Esophagus squamous epithelium (tissue), 5 donors: Measurements from ENCODE around the gene SLC66A3. TPM values are rescaled to one million over a fixed set of nuclear protein-coding genes. Genes with fewer than 3 reads are reported as not detected.

Experiments used
- DNase-seq: peaks from one replicate; lab custom pipeline; 2025; lab: John Stamatoyannopoulos, UW
- H3K27ac ChIP-seq, 4 donors: fragments of 200-600 bp; sonication (generic); one replicate each; pipeline ENCODE4 v1.5.1; 2016 to 2019; ENCODE audit warnings: mild to moderate bottlenecking in 1 of 4
- H3K27me3 ChIP-seq, 4 donors: fragments of 200-600 bp; sonication (generic); 1 replicate in 3 of 4; 2 replicates in 1 of 4; pipeline versions ENCODE4 v1.5.1 to v1.6.0; 2017 to 2021; ENCODE audit warnings: antibody characterized with exemption in 1 of 4
- H3K36me3 ChIP-seq, 3 donors: fragments of 200-600 bp; sonication (generic); one replicate each; pipeline ENCODE4 v1.5.1; 2016 to 2019
- H3K4me1 ChIP-seq, 3 donors: fragments of 200-600 bp; sonication (generic); one replicate each; pipeline ENCODE4 v1.5.1; 2017 to 2019
- H3K4me3 ChIP-seq, 4 donors: fragments of 200-600 bp; sonication (generic); 1 replicate in 3 of 4; 2 replicates in 1 of 4; pipeline ENCODE4 v1.5.1; 2016 to 2019; ENCODE audit warnings: mild to moderate bottlenecking in 2 of 4, moderate library complexity in 1 of 4
- H3K9me3 ChIP-seq, 3 donors: fragments of 200-600 bp; sonication (generic); one replicate each; pipeline ENCODE4 v1.5.1; 2016 to 2019
- POLR2A ChIP-seq, 4 donors: fragments of 450-650 bp; IDR thresholded peaks; one replicate each; pipeline ENCODE4 v1.6.1; 2017; ENCODE audit warnings: antibody characterized with exemption in 4 of 4, mild to moderate bottlenecking in 4 of 4, moderate library complexity in 3 of 4
- WGBS, 2 donors: methylation state at CpG; one replicate each; pipeline ENCODE4 v1.1.5; 2018; 5-methylcytosine and 5-hydroxymethylcytosine counted together
- intact Hi-C: fragments of 100-400 bp; cut with DNase I; formaldehyde crosslinking; loops from one replicate; pipeline ENCODE4 v1.15.0; 2022
- total RNA-seq, 4 donors: library from RNA; depleted of rRNA; stranded (reverse); fragments of >200 nt; gene quantifications; one replicate each; pipeline ENCODE4 v1.1.0, GENCODE V29; 2016
- TF ChIP-seq, protein P1 (sequence below), 6 experiments: fragments of 450-650 bp in 4 of 6; fragments of 200-600 bp in 2 of 6; sonication (generic) in 2 of 6; IDR thresholded peaks; one replicate each; pipeline ENCODE4 v1.5.1; 2016 to 2019; ENCODE audit warnings: antibody characterized with exemption in 6 of 6, mild to moderate bottlenecking in 4 of 6, moderate library complexity in 4 of 6
- donor health status: DM: yes; HTN: yes; CAD: no.

The SLC66A3 gene
- total RNA-seq, 4 donors from 2014 or later: 15.6 to 27.8 (median 20.2) TPM

DNA sequence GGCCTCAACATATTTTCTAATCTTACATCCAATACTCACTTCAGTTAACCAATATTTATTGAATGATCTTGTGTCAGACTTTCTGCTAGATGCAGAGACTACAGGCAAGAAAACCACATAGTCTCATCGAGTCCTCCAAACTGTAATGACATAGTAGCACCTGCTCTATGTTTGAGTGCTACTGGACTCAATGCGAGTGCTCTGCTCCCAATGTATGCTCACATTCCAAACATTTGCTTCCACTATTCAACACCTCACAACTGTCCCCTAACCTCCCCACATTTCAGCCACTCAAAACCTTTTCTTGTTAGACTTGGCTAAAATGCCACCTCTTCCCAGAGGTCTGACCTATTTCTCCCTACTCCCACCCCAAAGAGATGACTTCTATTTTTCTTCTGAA lies 65.2 kb downstream of the SLC66A3 start:
- TF ChIP-seq POLR2A (IDR thresholded peaks at IDR 0.05): no peak
- TF ChIP-seq, protein P1, sequence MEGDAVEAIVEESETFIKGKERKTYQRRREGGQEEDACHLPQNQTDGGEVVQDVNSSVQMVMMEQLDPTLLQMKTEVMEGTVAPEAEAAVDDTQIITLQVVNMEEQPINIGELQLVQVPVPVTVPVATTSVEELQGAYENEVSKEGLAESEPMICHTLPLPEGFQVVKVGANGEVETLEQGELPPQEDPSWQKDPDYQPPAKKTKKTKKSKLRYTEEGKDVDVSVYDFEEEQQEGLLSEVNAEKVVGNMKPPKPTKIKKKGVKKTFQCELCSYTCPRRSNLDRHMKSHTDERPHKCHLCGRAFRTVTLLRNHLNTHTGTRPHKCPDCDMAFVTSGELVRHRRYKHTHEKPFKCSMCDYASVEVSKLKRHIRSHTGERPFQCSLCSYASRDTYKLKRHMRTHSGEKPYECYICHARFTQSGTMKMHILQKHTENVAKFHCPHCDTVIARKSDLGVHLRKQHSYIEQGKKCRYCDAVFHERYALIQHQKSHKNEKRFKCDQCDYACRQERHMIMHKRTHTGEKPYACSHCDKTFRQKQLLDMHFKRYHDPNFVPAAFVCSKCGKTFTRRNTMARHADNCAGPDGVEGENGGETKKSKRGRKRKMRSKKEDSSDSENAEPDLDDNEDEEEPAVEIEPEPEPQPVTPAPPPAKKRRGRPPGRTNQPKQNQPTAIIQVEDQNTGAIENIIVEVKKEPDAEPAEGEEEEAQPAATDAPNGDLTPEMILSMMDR (IDR thresholded peaks at IDR 0.05): no peak
- Histone ChIP-seq H3K9me3 (no peaks in the 10 kb centered on the region), H3K27me3 (no peaks in the 10 kb centered on the region), H3K4me3 (no peak overlapping the region), H3K36me3 (peaks cover 6 to 73% (median 6%) of the 10 kb centered on the region in 3 donors), H3K27ac (no peak overlapping the region), H3K4me1 (no peaks in the 10 kb centered on the region)
- WGBS, 2 donors: 94 to 97% methylated on average over 2 of the region's 2 CpGs
- DNase-seq: no peak
- intact Hi-C loops: loop anchor here (10.0 kb wide), 1 partner anchor 86 kb away; a partner anchor contains a TSS

DNA sequence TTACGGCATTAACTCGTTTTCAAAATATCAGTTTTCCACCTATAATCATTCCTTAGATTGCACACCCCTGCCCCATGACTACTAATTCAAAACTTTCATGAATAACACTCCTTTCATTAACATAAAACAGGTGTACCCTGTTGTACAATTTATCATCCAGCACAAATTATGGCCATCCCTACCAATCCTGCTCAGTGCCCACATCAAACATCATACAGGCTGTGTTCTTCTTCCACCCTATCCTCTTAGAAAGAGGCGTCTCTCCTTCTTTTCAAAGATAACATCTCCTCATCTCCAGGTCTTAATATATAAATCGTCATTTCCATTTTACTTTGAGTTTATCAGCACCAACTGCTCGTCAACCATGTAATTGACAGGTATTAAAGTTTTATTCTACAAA lies 67.6 kb downstream of the SLC66A3 start:
- DNase-seq: no peak
- Histone ChIP-seq H3K4me3 (no peak overlapping the region), H3K36me3 (peaks cover 0 to 60% (median 6%) of the 10 kb centered on the region in 3 donors), H3K27me3 (no peaks in the 10 kb centered on the region), H3K4me1 (no peaks in the 10 kb centered on the region), H3K27ac (no peak overlapping the region), H3K9me3 (no peaks in the 10 kb centered on the region)
- TF ChIP-seq, protein P1 (IDR thresholded peaks at IDR 0.05): no peak
- TF ChIP-seq POLR2A (IDR thresholded peaks at IDR 0.05): no peak
- intact Hi-C loops: loop anchor here (10.0 kb wide), 1 partner anchor 88 kb away; a partner anchor contains a TSS
- WGBS, 2 donors: 90 to 91% methylated on average over 5 of the region's 5 CpGs

DNA sequence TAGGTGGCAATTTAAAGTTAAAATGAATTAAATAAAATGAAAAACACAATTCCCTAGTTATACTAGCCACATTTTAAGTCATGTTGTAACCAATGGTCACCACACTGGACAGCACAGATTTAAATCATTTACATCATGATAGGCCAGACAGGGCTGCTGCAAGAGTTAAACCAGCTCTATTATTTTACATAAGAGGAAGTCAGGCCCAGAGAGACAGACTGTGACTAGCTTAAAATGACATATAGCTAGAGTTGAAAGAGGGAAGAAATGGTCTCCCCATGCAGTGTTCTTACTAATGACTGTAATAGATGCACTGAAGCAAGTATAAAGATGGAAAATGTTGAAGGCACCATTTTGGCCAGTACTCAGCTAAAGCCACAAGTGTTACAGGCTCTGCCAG lies 69.6 kb downstream of the SLC66A3 start:
- H3K4me3 ChIP-seq: no peak overlapping the region
- H3K27ac ChIP-seq: no peak overlapping the region
- no peaks in the 10 kb centered on the region for H3K27me3 ChIP-seq
- peaks cover 0 to 39% (median 2%) of the 10 kb centered on the region in 3 donors for H3K36me3 ChIP-seq
- no peak for DNase-seq
- TF ChIP-seq, protein P1 (IDR thresholded peaks at IDR 0.05): no peak
- TF ChIP-seq POLR2A (IDR thresholded peaks at IDR 0.05): no peak
- intact Hi-C loops: loop anchor here (10.0 kb wide), 1 partner anchor 90 kb away; a partner anchor contains a TSS
- H3K9me3 ChIP-seq: no peaks in the 10 kb centered on the region
- H3K4me1 ChIP-seq: no peaks in the 10 kb centered on the region

DNA sequence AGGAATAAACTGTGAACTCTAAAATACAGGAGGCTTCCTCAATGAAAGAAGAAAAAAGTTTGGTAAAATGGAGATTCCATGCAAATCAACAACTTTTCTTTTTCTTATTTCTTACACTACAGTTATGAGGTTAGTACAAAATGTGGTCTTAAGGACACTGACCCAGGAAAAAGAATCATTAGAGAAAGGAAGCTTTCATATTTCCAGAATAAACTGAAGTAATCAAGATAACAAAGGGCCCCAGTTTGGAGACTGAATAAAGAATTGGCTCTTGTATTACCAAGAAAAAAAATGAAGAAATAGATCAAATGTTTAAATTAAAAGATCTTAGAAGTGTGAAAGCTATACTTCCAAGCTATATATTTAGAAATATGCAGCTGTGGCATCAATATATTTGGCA lies 72.3 kb downstream of the SLC66A3 start:
- TF ChIP-seq POLR2A (IDR thresholded peaks at IDR 0.05): no peak
- TF ChIP-seq, protein P1 (IDR thresholded peaks at IDR 0.05): no peak
- H3K27ac ChIP-seq: no peak overlapping the region
- H3K27me3 ChIP-seq: no peaks in the 10 kb centered on the region
- H3K4me1 ChIP-seq: no peaks in the 10 kb centered on the region
- DNase-seq: no peak
- no peaks in the 10 kb centered on the region for H3K9me3 ChIP-seq
- intact Hi-C loops: loop anchor here (10.0 kb wide), 1 partner anchor 93 kb away; a partner anchor contains a TSS
- peaks cover 0 to 23% (median 0%) of the 10 kb centered on the region in 3 donors for H3K36me3 ChIP-seq
- no peak overlapping the region for H3K4me3 ChIP-seq

Other genes with a start within 250 kb of the SLC66A3 start
- gene KCNF1, start 243.5 kb upstream of the SLC66A3 start, total RNA-seq: under 1 TPM in 1 of 4 donors, not detected in 3; 0.19 TPM
- gene ROCK2, start 189.2 kb downstream of the SLC66A3 start, total RNA-seq: 10 to 100 TPM; 15.2 to 50.5 (median 21.4) TPM